ENCODE measurements around the gene RPL21. TPM values are rescaled to one million over a fixed set of nuclear protein-coding genes. Genes with fewer than 3 reads are reported as not detected.
"Not testable (repeated sequence)": the region's sequence is repeated elsewhere in the genome, so short reads cannot be mapped to it uniquely, and the experiment has no call there.

The RPL21 gene
- total RNA-seq, 1 donor from 2014 or later = 478 TPM

GRCh38 chr13:27283906-27284493 lies 32.6 kb downstream of the RPL21 start:
- Mint-ChIP-seq H3K9me3 (ENCODE audit: unreplicated experiment) (no peaks in the 10 kb centered on the region), H3K4me1 (ENCODE audit: low read depth, unreplicated experiment) (no peaks in the 10 kb centered on the region), H3K27ac (ENCODE audit: unreplicated experiment) (no peak overlapping the region), H3K27me3 (ENCODE audit: unreplicated experiment) (peaks cover 4% of the 10 kb centered on the region), H3K4me3 (ENCODE audit: unreplicated experiment) (no peak overlapping the region), H3K36me3 (ENCODE audit: unreplicated experiment) (no peaks in the 10 kb centered on the region)
- DNase-seq = no peak
- TF ChIP-seq CTCF (IDR thresholded peaks at IDR 0.05; ENCODE audit: partially characterized antibody, unreplicated experiment) = no peak

- Mint-ChIP-seq H3K9me3 (ENCODE audit: unreplicated experiment) (no peaks in the 10 kb centered on the region), H3K36me3 (ENCODE audit: unreplicated experiment) (no peaks in the 10 kb centered on the region), H3K4me3 (ENCODE audit: unreplicated experiment) (no peak overlapping the region), H3K4me1 (ENCODE audit: low read depth, unreplicated experiment) (no peaks in the 10 kb centered on the region), H3K27me3 (ENCODE audit: unreplicated experiment) (no peaks in the 10 kb centered on the region), H3K27ac (ENCODE audit: unreplicated experiment) (no peak overlapping the region)
- TF ChIP-seq CTCF (IDR thresholded peaks at IDR 0.05; ENCODE audit: partially characterized antibody, unreplicated experiment) = no peak
- DNase-seq = no peak
These were observed 37.0 kb downstream of the RPL21 start for GRCh38 chr13:27288392-27288791.

GRCh38 chr13:27289011-27289665 lies 37.8 kb downstream of the RPL21 start:
- H3K4me1 Mint-ChIP-seq (ENCODE audit: low read depth, unreplicated experiment) = no peaks in the 10 kb centered on the region
- H3K4me3 Mint-ChIP-seq (ENCODE audit: unreplicated experiment) = no peak overlapping the region
- no peaks in the 10 kb centered on the region for H3K36me3 Mint-ChIP-seq (ENCODE audit: unreplicated experiment)
- no peaks in the 10 kb centered on the region for H3K9me3 Mint-ChIP-seq (ENCODE audit: unreplicated experiment)
- no peak for DNase-seq
- H3K27ac Mint-ChIP-seq (ENCODE audit: unreplicated experiment) = no peak overlapping the region
- TF ChIP-seq CTCF (IDR thresholded peaks at IDR 0.05; ENCODE audit: partially characterized antibody, unreplicated experiment) = no peak
- no peaks in the 10 kb centered on the region for H3K27me3 Mint-ChIP-seq (ENCODE audit: unreplicated experiment)

GRCh38 chr13:27290715-27291114 lies 39.4 kb downstream of the RPL21 start:
- DNase-seq = no peak
- H3K27me3 Mint-ChIP-seq (ENCODE audit: unreplicated experiment) = no peaks in the 10 kb centered on the region
- no peak overlapping the region for H3K4me3 Mint-ChIP-seq (ENCODE audit: unreplicated experiment)
- no peaks in the 10 kb centered on the region for H3K36me3 Mint-ChIP-seq (ENCODE audit: unreplicated experiment)
- no peaks in the 10 kb centered on the region for H3K9me3 Mint-ChIP-seq (ENCODE audit: unreplicated experiment)
- TF ChIP-seq CTCF (IDR thresholded peaks at IDR 0.05; ENCODE audit: partially characterized antibody, unreplicated experiment) = no peak
- H3K4me1 Mint-ChIP-seq (ENCODE audit: low read depth, unreplicated experiment) = no peaks in the 10 kb centered on the region
- H3K27ac Mint-ChIP-seq (ENCODE audit: unreplicated experiment) = no peak overlapping the region

- not testable (repeated sequence) for H3K27me3 Mint-ChIP-seq (ENCODE audit: unreplicated experiment); H3K4me1 Mint-ChIP-seq (ENCODE audit: low read depth, unreplicated experiment); H3K9me3 Mint-ChIP-seq (ENCODE audit: unreplicated experiment); H3K27ac Mint-ChIP-seq (ENCODE audit: unreplicated experiment); H3K4me3 Mint-ChIP-seq (ENCODE audit: unreplicated experiment); DNase-seq; H3K36me3 Mint-ChIP-seq (ENCODE audit: unreplicated experiment)
These were observed 40.6 kb downstream of the RPL21 start for GRCh38 chr13:27291967-27292366.
